22Rv1 (cell line): ENCODE data around the gene TLE2.

Experiments
- CTCF ChIP-seq: fragments of 450-650 bp; IDR thresholded peaks from 2 replicates; pipeline ENCODE4 v1.5.1; 2017; ENCODE audit warnings: mild to moderate bottlenecking
- ZFX ChIP-seq: fragments of 450-650 bp; IDR thresholded peaks from 2 replicates; pipeline ENCODE4 v1.6.1; 2017; ENCODE audit warnings: antibody characterized with exemption, borderline replicate concordance

- TF ChIP-seq CTCF, result no peak
- no peak for TF ChIP-seq ZFX
Observed at GRCh38 chr19:3060857-3061181, 31.7 kb upstream of the TLE2 start.
